ENCODE data around the gene TLR3.
A peak's percentile ranks its signal among the peaks of the same experiment; 100 is the strongest.

GRCh38 chr4:186068581-186069348 lies at the start of gene TLR3:
- no peak for TF ChIP-seq CTCF (tag by site-specific recombination; IDR thresholded peaks at IDR 0.05)
- no peak for TF ChIP-seq AEBP2 (tag by site-specific recombination; IDR thresholded peaks at IDR 0.05; ENCODE audit: borderline replicate concordance)
- no peak for TF ChIP-seq ATF2 (tag by site-specific recombination; IDR thresholded peaks at IDR 0.05; ENCODE audit: low read depth)
- TF ChIP-seq ZEB2 (tag by site-specific recombination; IDR thresholded peaks at IDR 0.05): no peak
- TF ChIP-seq PRDM10 (tag by site-specific recombination; IDR thresholded peaks at IDR 0.05): peak; percentile 97
- TF ChIP-seq ZNF274 (IDR thresholded peaks at IDR 0.05; ENCODE audit: low read length): no peak
- TF ChIP-seq ZNF274 (tag by site-specific recombination; IDR thresholded peaks at IDR 0.05; ENCODE audit: borderline replicate concordance): no peak
- TF ChIP-seq ZNF362 (tag by site-specific recombination; IDR thresholded peaks at IDR 0.05): peak; percentile 73; the same call in 1 of the 2 replicates
- no peak for TF ChIP-seq ZNF175 (tag by site-specific recombination; IDR thresholded peaks at IDR 0.05)
- TF ChIP-seq ZNF837 (tag by site-specific recombination; IDR thresholded peaks at IDR 0.05): no peak
- no peak for TF ChIP-seq ZNF146 (tag by site-specific recombination; IDR thresholded peaks at IDR 0.05)
- TF ChIP-seq TRIM28 (IDR thresholded peaks at IDR 0.05; ENCODE audit: borderline replicate concordance, low read length): no peak
- TF ChIP-seq ZNF24 (tag by site-specific recombination; IDR thresholded peaks at IDR 0.05): no peak
